ENCODE results near the gene KIF16B. TPM values are rescaled to one million over a fixed set of nuclear protein-coding genes. Genes with fewer than 3 reads are reported as not detected.

KIF16B gene
- total and polyA plus RNA-seq, 2 donors (not counting 3 experiments of a cell fraction or from before 2014, with no cell fraction given): 2.9 to 8.8 TPM

- H3K79me2 ChIP-seq (ENCODE audit: control insufficient read depth, insufficient read depth, low read length): no peaks in the 10 kb centered on the region
- intact Hi-C loops (cut with micrococcal nuclease): no loop called here
- no peaks in the 10 kb centered on the region for H3K27me3 ChIP-seq (ENCODE audit: control insufficient read depth in 2 of 2, insufficient read depth in 2 of 2, low read length in 2 of 2)
- no TSS peak for BruUV-seq (replicated peaks)
- H4K20me1 ChIP-seq (replicated peaks; ENCODE audit: control insufficient read depth, extremely low read depth, insufficient read depth, low read length): no peaks in the 10 kb centered on the region
- ChIA-PET CTCF (no interaction called here), POLR2A (no interaction called here)
- H3K4me1 ChIP-seq (ENCODE audit: control insufficient read depth, extremely low read depth, insufficient read depth, low read length): no peaks in the 10 kb centered on the region
- DNase-seq (ENCODE audit: low read depth, low spot score) (no peak), FAIRE-seq (no peak)
- H3K27ac ChIP-seq (ENCODE audit: insufficient read depth, low read depth, low read length): no peak overlapping the region
- H3K9ac ChIP-seq (replicated peaks; ENCODE audit: extremely low read depth, insufficient read depth, low read length): no peak overlapping the region
- H3K9me3 ChIP-seq (replicated peaks; ENCODE audit: control insufficient read depth, insufficient read depth, low read length): no peaks in the 10 kb centered on the region
- TF ChIP-seq EZH2 (IDR thresholded peaks at IDR 0.05; ENCODE audit: borderline replicate concordance, low read depth, low read length, severe bottlenecking) (no peak), JUN (IDR thresholded peaks at IDR 0.05; ENCODE audit: borderline replicate concordance, insufficient read depth, insufficient read length, low read depth) (no peak), POLR2AphosphoS5 (IDR thresholded peaks at IDR 0.05; ENCODE audit: insufficient read depth, low read depth, low read length) (no peak)
- H3K36me3 ChIP-seq (ENCODE audit: control insufficient read depth in 2 of 2, extremely low read depth in 1 of 2, insufficient read depth in 2 of 2, low read length in 2 of 2): no peaks in the 10 kb centered on the region
- H2AFZ ChIP-seq (ENCODE audit: low read depth, low read length): no peak overlapping the region
- H3K4me2 ChIP-seq (ENCODE audit: insufficient read depth, low read length): no peak overlapping the region
- dilution Hi-C loops (cut with MboI; ENCODE audit: extremely low pct_ligation_motif_present, low sequenced_read_pairs): no loop called here
- no peak overlapping the region for H3K4me3 ChIP-seq (replicated peaks in 1 of 3; ENCODE audit: insufficient read depth in 1 of 3, low read depth in 1 of 3, low read length in 3 of 3)
- H3K9me1 ChIP-seq (replicated peaks; ENCODE audit: control insufficient read depth, extremely low read depth, insufficient read depth, low read length): no peaks in the 10 kb centered on the region
Observed at GRCh38 chr20:16258766-16259165, 314.5 kb downstream of the KIF16B start.

DNA sequence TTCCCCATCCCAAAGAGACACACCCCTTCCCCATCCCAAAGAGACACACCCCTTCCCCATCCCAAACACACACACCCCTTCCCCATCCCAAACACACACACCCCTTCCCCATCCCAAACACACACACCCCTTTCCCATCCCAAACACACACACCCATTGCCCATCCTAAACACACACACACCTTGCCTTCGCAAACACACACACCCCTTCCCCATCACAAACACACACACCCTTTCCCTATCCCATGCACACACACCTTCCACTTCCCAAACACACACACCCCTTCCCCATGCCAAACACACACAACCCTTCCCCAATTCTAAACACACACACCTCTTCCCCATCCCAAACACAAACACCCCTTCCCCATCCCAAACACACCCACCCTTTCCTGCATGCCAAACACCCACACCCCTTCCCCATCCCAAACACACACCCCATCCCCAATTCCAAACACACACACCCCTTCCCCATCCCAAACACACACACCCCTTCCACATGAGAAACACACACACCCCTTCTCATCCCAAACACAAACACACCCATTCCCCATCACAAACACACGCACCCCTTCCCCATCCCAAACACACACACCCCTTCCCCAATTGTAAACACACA is 315.3 kb downstream of the KIF16B start:
- TF ChIP-seq POLR2AphosphoS5 (IDR thresholded peaks at IDR 0.05; ENCODE audit: insufficient read depth, low read depth, low read length) (no peak), EZH2 (IDR thresholded peaks at IDR 0.05; ENCODE audit: borderline replicate concordance, low read depth, low read length, severe bottlenecking) (no peak), POLR2A (IDR thresholded peaks at IDR 0.05; ENCODE audit: low read depth, low read length) (no peak), JUN (IDR thresholded peaks at IDR 0.05; ENCODE audit: borderline replicate concordance, insufficient read depth, insufficient read length, low read depth) (no peak), CTCF (IDR thresholded peaks at IDR 0.05; ENCODE audit: extremely low read depth in 1 of 2, insufficient read depth in 1 of 2, low read depth in 1 of 2, low read length in 2 of 2) (no peak), MYC (IDR thresholded peaks at IDR 0.05; ENCODE audit: low read depth, low read length) (no peak), GATA2 (IDR thresholded peaks at IDR 0.05; ENCODE audit: insufficient read depth, insufficient read length, low read depth, low read length) (no peak), MAX (IDR thresholded peaks at IDR 0.05; ENCODE audit: insufficient read depth, insufficient read length) (no peak), FOS (IDR thresholded peaks at IDR 0.05; ENCODE audit: borderline replicate concordance, insufficient read depth, low read length) (no peak)
- Histone ChIP-seq H2AFZ (ENCODE audit: low read depth, low read length) (no peak overlapping the region), H3K9me1 (replicated peaks; ENCODE audit: control insufficient read depth, extremely low read depth, insufficient read depth, low read length) (no peaks in the 10 kb centered on the region), H3K36me3 (ENCODE audit: control insufficient read depth in 2 of 2, extremely low read depth in 1 of 2, insufficient read depth in 2 of 2, low read length in 2 of 2) (no peaks in the 10 kb centered on the region), H3K27me3 (ENCODE audit: control insufficient read depth in 2 of 2, insufficient read depth in 2 of 2, low read length in 2 of 2) (no peaks in the 10 kb centered on the region), H3K9ac (replicated peaks; ENCODE audit: extremely low read depth, insufficient read depth, low read length) (no peak overlapping the region), H3K79me2 (ENCODE audit: control insufficient read depth, insufficient read depth, low read length) (no peaks in the 10 kb centered on the region), H3K4me2 (ENCODE audit: insufficient read depth, low read length) (no peak overlapping the region), H4K20me1 (replicated peaks; ENCODE audit: control insufficient read depth, extremely low read depth, insufficient read depth, low read length) (no peaks in the 10 kb centered on the region), H3K9me3 (replicated peaks; ENCODE audit: control insufficient read depth, insufficient read depth, low read length) (no peaks in the 10 kb centered on the region), H3K27ac (ENCODE audit: insufficient read depth, low read depth, low read length) (no peak overlapping the region), H3K4me1 (ENCODE audit: control insufficient read depth, extremely low read depth, insufficient read depth, low read length) (no peaks in the 10 kb centered on the region), H3K4me3 (replicated peaks in 1 of 3; ENCODE audit: insufficient read depth in 1 of 3, low read depth in 1 of 3, low read length in 3 of 3) (no peak overlapping the region)
- DNase-seq (ENCODE audit: low read depth, low spot score): no peak
- CTCF ChIA-PET: no interaction called here
- dilution Hi-C loops (cut with MboI; ENCODE audit: extremely low pct_ligation_motif_present, low sequenced_read_pairs) (no loop called here), intact Hi-C loops (cut with micrococcal nuclease) (no loop called here)
- no TSS peak for BruUV-seq (replicated peaks)
- POLR2A ChIA-PET: no interaction called here
- FAIRE-seq: no peak
